Upper lobe of left lung (tissue), 6 donors: ENCODE measurements around the gene SRCAP. TPM values are rescaled to one million over a fixed set of nuclear protein-coding genes. Genes with fewer than 3 reads are reported as not detected.

ENCODE experiments used
- ATAC-seq, 2 donors: fragments of 200-7000 bp; cut with Tn5 transposase; one replicate each; pipeline ENCODE4 v1.9.1; 2022; ENCODE audit warnings: mild to moderate bottlenecking in 2 of 2, moderate library complexity in 2 of 2; ENCODE audit not compliant: low FRiP score in 2 of 2
- DNase-seq, 2 donors: peaks; one replicate each; pipeline ENCODE4 v3.0.0-alpha.2; 2019 to 2020
- H3K27ac ChIP-seq, 4 donors: fragments of 200-600 bp; sonication (generic); one replicate each; pipeline ENCODE4 v1.5.1; 2016 to 2019
- H3K27me3 ChIP-seq, 4 donors: fragments of 200-600 bp; sonication (generic); one replicate each; pipeline ENCODE4 v1.5.1; 2017 to 2019
- H3K36me3 ChIP-seq, 4 donors: fragments of 200-600 bp; sonication (generic); one replicate each; pipeline ENCODE4 v1.5.1; 2016 to 2019
- H3K4me1 ChIP-seq, 4 donors: fragments of 200-600 bp; sonication (generic); one replicate each; pipeline ENCODE4 v1.5.1; 2018 to 2019
- H3K4me3 ChIP-seq, 4 donors: fragments of 200-600 bp; sonication (generic); one replicate each; pipeline ENCODE4 v1.5.1; 2017 to 2019; ENCODE audit warnings: mild to moderate bottlenecking in 2 of 4, moderate library complexity in 1 of 4
- H3K9me3 ChIP-seq, 4 donors: fragments of 200-600 bp; sonication (generic); one replicate each; pipeline ENCODE4 v1.5.1; 2018 to 2019
- EP300 ChIP-seq, 4 donors: sonication (generic); formaldehyde crosslinking; IDR thresholded peaks; one replicate each; pipeline ENCODE4 v1.5.1; 2017; ENCODE audit warnings: antibody characterized with exemption in 4 of 4, control low read depth in 2 of 4
- POLR2A ChIP-seq, 4 donors: fragments of 450-650 bp; IDR thresholded peaks; one replicate each; pipeline ENCODE4 v1.5.1; 2016 to 2017; ENCODE audit warnings: antibody characterized with exemption in 4 of 4, mild to moderate bottlenecking in 2 of 4
- POLR2AphosphoS5 ChIP-seq, 2 donors: sonication (generic); formaldehyde crosslinking; IDR thresholded peaks; one replicate each; pipeline ENCODE4 v1.5.1; 2017; ENCODE audit warnings: antibody characterized with exemption in 2 of 2
- WGBS, 2 donors: methylation state at CpG; one replicate each; pipeline ENCODE4 v1.1.5; 2017 to 2018; 5-methylcytosine and 5-hydroxymethylcytosine counted together
- total RNA-seq, 6 donors: library from RNA; depleted of rRNA in 4 of 6; stranded (reverse); fragments of >200 nt in 4 of 6; gene quantifications; one replicate each; pipeline versions ENCODE4 v1.1.0 to v1.2.1, GENCODE V29; 2016 to 2021
- TF ChIP-seq, protein P1 (sequence below), 6 experiments: fragments of 450-650 bp in 4 of 6; fragments of 200-600 bp in 2 of 6; sonication (generic) in 2 of 6; IDR thresholded peaks; one replicate each; pipeline ENCODE4 v1.5.1; 2016 to 2019; ENCODE audit warnings: antibody characterized with exemption in 6 of 6
- donor health status: DM: no; HTN: no; CAD: no; lungs with moderate emphysema.
- donor health status: DM: no; HTN: yes; CAD: no; lungs with severe emphysema.

The SRCAP gene
- total RNA-seq, 6 donors from 2014 or later: 38.3 to 102 (median 66.0) TPM

DNA sequence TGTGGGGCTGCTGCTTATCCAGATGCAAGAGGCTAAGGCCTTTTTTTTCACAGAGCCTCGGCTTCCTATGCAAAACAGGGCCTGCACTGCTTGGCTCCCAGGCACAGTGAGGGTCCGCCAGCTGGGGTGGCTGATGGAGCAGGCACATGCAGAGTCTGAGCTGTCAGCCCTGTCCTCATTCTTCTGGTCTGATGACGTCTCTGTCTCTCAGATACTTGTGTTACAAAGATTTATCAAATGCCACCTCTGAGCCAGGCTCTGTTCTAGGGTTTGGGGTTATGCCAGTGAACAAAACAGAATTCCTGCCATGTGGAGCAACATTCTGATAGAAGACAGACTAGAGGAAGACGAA is 67.9 kb downstream of the SRCAP start:
- no peaks in the 10 kb centered on the region for H3K9me3 ChIP-seq
- H3K4me1 ChIP-seq: peaks cover 13 to 21% (median 17%) of the 10 kb centered on the region in 4 donors
- H3K36me3 ChIP-seq: peaks cover 68 to 88% (median 79%) of the 10 kb centered on the region in 4 donors

DNA sequence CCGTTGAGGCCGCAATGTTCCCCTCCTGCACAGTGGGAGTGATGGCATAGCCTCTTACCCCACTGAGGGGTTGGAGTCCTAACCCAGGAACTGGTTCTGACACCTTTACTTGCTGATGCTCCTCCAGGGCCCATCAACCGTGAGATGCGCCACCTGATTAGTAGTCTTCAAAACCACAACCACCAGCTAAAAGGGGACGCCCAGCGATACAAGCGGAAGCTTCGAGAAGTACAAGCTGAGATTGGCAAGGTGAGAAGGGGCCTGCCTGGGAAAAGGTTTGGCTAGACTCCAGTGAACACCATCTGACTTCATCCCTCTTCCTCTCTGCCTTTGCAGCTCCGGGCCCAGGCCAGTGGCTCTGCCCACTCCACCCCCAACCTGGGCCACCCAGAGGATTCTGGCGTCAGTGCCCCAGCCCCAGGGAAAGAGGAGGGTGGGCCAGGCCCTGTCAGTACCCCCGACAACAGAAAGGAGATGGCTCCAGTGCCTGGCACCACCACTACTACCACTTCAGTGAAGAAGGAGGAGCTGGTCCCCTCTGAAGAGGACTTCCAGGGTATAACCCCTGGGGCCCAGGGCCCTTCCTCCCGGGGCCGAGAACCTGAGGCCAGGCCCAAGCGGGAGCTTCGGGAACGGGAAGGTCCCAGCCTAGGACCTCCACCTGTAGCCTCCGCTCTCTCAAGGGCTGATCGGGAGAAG is 68.9 kb downstream of the SRCAP start:
- no peak for DNase-seq
- H3K4me1 ChIP-seq: peaks cover 9 to 16% (median 13%) of the 10 kb centered on the region in 4 donors
- H3K36me3 ChIP-seq: peaks cover 75 to 98% (median 89%) of the 10 kb centered on the region in 4 donors
- ATAC-seq: no peak
- no peaks in the 10 kb centered on the region for H3K9me3 ChIP-seq
- TF ChIP-seq EP300 (IDR thresholded peaks at IDR 0.05) (no peak), POLR2A (IDR thresholded peaks at IDR 0.05) (no peak), POLR2AphosphoS5 (IDR thresholded peaks at IDR 0.05) (no peak)
- TF ChIP-seq, protein P1, sequence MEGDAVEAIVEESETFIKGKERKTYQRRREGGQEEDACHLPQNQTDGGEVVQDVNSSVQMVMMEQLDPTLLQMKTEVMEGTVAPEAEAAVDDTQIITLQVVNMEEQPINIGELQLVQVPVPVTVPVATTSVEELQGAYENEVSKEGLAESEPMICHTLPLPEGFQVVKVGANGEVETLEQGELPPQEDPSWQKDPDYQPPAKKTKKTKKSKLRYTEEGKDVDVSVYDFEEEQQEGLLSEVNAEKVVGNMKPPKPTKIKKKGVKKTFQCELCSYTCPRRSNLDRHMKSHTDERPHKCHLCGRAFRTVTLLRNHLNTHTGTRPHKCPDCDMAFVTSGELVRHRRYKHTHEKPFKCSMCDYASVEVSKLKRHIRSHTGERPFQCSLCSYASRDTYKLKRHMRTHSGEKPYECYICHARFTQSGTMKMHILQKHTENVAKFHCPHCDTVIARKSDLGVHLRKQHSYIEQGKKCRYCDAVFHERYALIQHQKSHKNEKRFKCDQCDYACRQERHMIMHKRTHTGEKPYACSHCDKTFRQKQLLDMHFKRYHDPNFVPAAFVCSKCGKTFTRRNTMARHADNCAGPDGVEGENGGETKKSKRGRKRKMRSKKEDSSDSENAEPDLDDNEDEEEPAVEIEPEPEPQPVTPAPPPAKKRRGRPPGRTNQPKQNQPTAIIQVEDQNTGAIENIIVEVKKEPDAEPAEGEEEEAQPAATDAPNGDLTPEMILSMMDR (IDR thresholded peaks at IDR 0.05): no peak
- H3K4me3 ChIP-seq: no peak overlapping the region
- 89 to 90% methylated on average over 18 of the region's 18 CpGs for WGBS, 2 donors
- no peaks in the 10 kb centered on the region for H3K27me3 ChIP-seq
- no peak overlapping the region for H3K27ac ChIP-seq

More for the DNA sequence above, 67.9 kb downstream of the SRCAP start:
- H3K27me3 ChIP-seq: no peaks in the 10 kb centered on the region
- H3K27ac ChIP-seq: no peak overlapping the region
- DNase-seq (no peak), ATAC-seq (no peak)
- WGBS, 2 donors: 85 to 90% methylated on average over 3 to 4 of the region's 4 CpGs
- H3K4me3 ChIP-seq: no peak overlapping the region
- TF ChIP-seq, protein P1 (IDR thresholded peaks at IDR 0.05): no peak
- TF ChIP-seq EP300 (IDR thresholded peaks at IDR 0.05) (no peak), POLR2A (IDR thresholded peaks at IDR 0.05) (no peak), POLR2AphosphoS5 (IDR thresholded peaks at IDR 0.05) (no peak)

DNA sequence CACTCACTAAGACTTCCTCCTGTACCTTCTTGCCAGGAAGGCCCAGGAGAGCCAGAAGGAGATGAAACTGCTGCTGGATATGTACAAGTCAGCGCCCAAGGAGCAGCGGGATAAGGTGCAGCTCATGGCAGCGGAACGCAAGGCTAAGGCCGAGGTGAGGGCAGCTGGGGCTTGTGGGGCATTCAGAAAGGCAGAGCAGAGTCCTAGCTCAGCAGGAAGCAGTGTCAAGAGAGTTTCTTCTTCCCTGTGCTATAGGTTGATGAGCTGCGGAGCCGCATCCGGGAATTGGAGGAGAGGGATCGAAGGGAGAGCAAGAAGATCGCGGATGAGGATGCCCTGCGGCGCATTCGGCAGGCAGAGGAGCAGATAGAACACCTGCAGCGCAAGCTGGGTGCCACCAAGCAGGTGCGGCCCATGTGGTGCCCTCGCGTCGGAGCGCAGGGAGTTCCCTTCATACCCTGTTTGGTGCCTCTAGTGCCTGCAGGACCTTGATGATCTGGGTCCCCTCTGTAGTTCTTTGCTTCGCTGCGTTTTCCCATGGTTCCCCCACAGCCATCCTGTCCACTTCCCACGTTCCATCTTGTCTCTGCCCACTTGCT is 69.7 kb downstream of the SRCAP start:
- Histone ChIP-seq H3K27me3 (no peaks in the 10 kb centered on the region), H3K9me3 (no peaks in the 10 kb centered on the region), H3K27ac (no peak overlapping the region), H3K4me1 (peaks cover under 1 to 8% (median 5%) of the 10 kb centered on the region in 4 donors), H3K36me3 (peaks cover 75 to 100% (median 97%) of the 10 kb centered on the region in 4 donors), H3K4me3 (no peak overlapping the region)
- ATAC-seq (no peak), DNase-seq (no peak)
- 95 to 97% methylated on average over 22 to 23 of the region's 23 CpGs for WGBS, 2 donors
- TF ChIP-seq, protein P1 (IDR thresholded peaks at IDR 0.05): no peak
- TF ChIP-seq EP300 (IDR thresholded peaks at IDR 0.05) (no peak), POLR2A (IDR thresholded peaks at IDR 0.05) (no peak), POLR2AphosphoS5 (IDR thresholded peaks at IDR 0.05) (no peak)

DNA sequence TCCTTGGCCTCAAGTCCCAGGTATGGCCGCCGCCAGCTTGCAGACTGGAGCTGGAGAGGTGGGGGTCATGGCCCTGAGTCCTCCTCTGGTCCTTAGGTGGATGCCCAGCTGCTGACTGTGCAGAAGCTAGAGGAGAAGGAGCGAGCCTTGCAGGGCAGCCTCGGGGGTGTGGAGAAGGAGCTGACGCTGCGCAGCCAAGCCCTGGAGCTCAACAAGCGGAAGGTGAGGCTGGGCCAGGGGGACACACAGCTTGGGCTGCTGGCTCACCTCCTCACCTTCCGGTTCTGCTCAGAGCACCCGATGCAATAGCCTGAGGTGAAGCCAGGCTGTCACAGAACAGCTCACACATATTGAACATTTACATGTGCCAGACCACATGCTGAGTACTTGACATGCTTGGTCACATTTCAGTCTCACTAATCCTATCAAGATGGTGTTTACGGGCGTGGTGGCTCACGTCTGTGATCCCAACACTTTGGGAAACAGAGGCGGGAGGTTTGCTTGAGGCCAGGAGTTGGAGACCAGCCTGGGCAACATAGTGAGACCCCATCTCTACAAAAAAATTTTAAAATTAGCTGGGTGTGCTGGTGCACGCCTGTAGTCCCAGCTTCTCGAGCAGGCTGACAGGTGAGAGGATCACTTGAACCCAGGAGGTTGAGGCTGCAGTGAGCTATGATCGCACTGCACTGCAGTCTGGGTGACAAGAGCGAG is 70.6 kb downstream of the SRCAP start:
- TF ChIP-seq POLR2AphosphoS5 (IDR thresholded peaks at IDR 0.05) (no peak), POLR2A (IDR thresholded peaks at IDR 0.05) (no peak), EP300 (IDR thresholded peaks at IDR 0.05) (no peak)
- TF ChIP-seq, protein P1 (IDR thresholded peaks at IDR 0.05): no peak

More for the DNA sequence above, 70.6 kb downstream of the SRCAP start:
- H3K27ac ChIP-seq: no peak overlapping the region
- H3K4me1 ChIP-seq: peaks cover 0 to 7% (median 0%) of the 10 kb centered on the region in 4 donors
- WGBS, 2 donors: 94 to 95% methylated on average over 17 of the region's 17 CpGs
- peaks cover 70 to 100% (median 94%) of the 10 kb centered on the region in 4 donors for H3K36me3 ChIP-seq
- H3K27me3 ChIP-seq: no peaks in the 10 kb centered on the region
- ATAC-seq (no peak), DNase-seq (no peak)
- H3K9me3 ChIP-seq: no peaks in the 10 kb centered on the region
- H3K4me3 ChIP-seq: no peak overlapping the region
